Endothelial cell (in vitro differentiated cells): ENCODE measurements around the gene TTC21B. TPM values are rescaled to one million over a fixed set of nuclear protein-coding genes. Genes with fewer than 3 reads are reported as not detected.

ENCODE experiments used
- DNase-seq: peaks from one replicate; pipeline ENCODE4 v3.0.0; 2021; ENCODE audit warnings: low spot score
- H3K27ac Mint-ChIP-seq: one replicate; pipeline ENCODE4 v1.8.0; 2021; ENCODE audit warnings: mixed read lengths, inconsistent platforms; ENCODE audit not compliant: unreplicated experiment
- H3K27me3 Mint-ChIP-seq: one replicate; pipeline ENCODE4 v1.8.0; 2021; ENCODE audit warnings: mild to moderate bottlenecking, moderate library complexity, mixed read lengths, inconsistent platforms; ENCODE audit not compliant: unreplicated experiment
- H3K36me3 Mint-ChIP-seq: one replicate; pipeline ENCODE4 v1.8.0; 2021; ENCODE audit warnings: mild to moderate bottlenecking, low read depth, mixed read lengths, inconsistent platforms; ENCODE audit not compliant: unreplicated experiment
- H3K4me1 Mint-ChIP-seq: one replicate; pipeline ENCODE4 v1.8.0; 2021; ENCODE audit warnings: mild to moderate bottlenecking, mixed read lengths, inconsistent platforms; ENCODE audit not compliant: unreplicated experiment
- H3K4me3 Mint-ChIP-seq: one replicate; pipeline ENCODE4 v1.8.0; 2021; ENCODE audit warnings: mild to moderate bottlenecking, mixed read lengths, inconsistent platforms; ENCODE audit not compliant: unreplicated experiment
- H3K9me3 Mint-ChIP-seq: one replicate; pipeline ENCODE4 v1.8.0; 2021; ENCODE audit warnings: mixed read lengths, inconsistent platforms; ENCODE audit not compliant: unreplicated experiment
- total RNA-seq: library from RNA; stranded (reverse); fragmentation: NEBNext Ultra II Directional; extraction: Animal tissue kit (Norgen Biotek cat#: 25700); gene quantifications from one replicate; pipeline ENCODE4 v1.2.1, GENCODE V29; 2021; ENCODE audit not compliant: unreplicated experiment
- TF ChIP-seq, protein P1 (sequence below): fragments of 200-600 bp; sonication (generic); IDR thresholded peaks from one replicate; pipeline ENCODE4 v1.5.0; 2021; ENCODE audit warnings: antibody characterized with exemption; ENCODE audit not compliant: unreplicated experiment

Gene TTC21B
- total RNA-seq, 1 donor from 2014 or later = 101 TPM

- DNase-seq = no peak
- H3K4me1 Mint-ChIP-seq = no peaks in the 10 kb centered on the region
- no peak overlapping the region for H3K27ac Mint-ChIP-seq
- H3K36me3 Mint-ChIP-seq = peaks cover 6% of the 10 kb centered on the region
- H3K9me3 Mint-ChIP-seq = no peaks in the 10 kb centered on the region
- TF ChIP-seq, protein P1, sequence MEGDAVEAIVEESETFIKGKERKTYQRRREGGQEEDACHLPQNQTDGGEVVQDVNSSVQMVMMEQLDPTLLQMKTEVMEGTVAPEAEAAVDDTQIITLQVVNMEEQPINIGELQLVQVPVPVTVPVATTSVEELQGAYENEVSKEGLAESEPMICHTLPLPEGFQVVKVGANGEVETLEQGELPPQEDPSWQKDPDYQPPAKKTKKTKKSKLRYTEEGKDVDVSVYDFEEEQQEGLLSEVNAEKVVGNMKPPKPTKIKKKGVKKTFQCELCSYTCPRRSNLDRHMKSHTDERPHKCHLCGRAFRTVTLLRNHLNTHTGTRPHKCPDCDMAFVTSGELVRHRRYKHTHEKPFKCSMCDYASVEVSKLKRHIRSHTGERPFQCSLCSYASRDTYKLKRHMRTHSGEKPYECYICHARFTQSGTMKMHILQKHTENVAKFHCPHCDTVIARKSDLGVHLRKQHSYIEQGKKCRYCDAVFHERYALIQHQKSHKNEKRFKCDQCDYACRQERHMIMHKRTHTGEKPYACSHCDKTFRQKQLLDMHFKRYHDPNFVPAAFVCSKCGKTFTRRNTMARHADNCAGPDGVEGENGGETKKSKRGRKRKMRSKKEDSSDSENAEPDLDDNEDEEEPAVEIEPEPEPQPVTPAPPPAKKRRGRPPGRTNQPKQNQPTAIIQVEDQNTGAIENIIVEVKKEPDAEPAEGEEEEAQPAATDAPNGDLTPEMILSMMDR = no peak
- peaks cover 2% of the 10 kb centered on the region for H3K27me3 Mint-ChIP-seq
- H3K4me3 Mint-ChIP-seq = no peak overlapping the region
Observed at GRCh38 chr2:165847001-165847400, 106.6 kb downstream of the TTC21B start.

DNA sequence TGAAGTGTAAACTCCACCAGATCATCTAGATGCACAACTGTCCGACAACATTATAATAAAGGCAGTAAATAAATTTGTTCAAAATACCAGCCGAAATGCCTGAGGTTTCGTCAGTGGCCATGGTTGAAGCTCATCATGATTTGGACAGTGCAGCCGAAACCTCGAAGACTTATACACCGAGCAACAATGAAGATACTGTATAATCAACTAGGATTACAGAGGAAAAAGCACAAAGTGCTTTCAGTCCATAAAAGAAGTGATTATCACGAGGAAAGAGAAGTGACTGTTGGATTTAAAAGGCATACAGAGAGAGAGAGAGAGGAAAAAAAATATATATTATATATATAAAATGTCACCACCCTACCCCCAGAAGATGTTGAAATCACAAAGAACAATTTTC lies 107.5 kb downstream of the TTC21B start:
- no peaks in the 10 kb centered on the region for H3K4me1 Mint-ChIP-seq
- no peaks in the 10 kb centered on the region for H3K27me3 Mint-ChIP-seq
- H3K9me3 Mint-ChIP-seq = no peaks in the 10 kb centered on the region
- TF ChIP-seq, protein P1 = no peak
- no peak overlapping the region for H3K4me3 Mint-ChIP-seq
- H3K36me3 Mint-ChIP-seq = peaks cover 4% of the 10 kb centered on the region
- DNase-seq = no peak
- H3K27ac Mint-ChIP-seq = no peak overlapping the region

DNA sequence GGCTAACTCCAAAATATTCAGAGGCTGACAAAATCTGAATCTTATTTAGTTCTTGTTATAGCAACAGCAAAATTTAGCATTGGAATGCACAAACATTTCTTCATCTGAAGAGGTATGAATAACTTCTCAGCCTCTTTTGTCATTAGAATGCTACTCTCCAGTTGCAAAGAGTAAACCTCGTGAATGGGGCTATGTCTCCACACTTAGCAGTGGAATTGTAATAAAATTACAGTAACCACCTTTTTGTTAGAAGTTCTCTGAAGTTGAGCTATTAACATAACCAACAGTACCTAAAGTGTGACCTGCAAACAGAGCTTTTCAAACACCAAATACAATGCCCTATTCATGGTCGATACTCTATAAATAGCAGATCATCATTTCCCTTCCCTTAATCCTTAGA lies 109.4 kb downstream of the TTC21B start:
- H3K4me1 Mint-ChIP-seq = no peaks in the 10 kb centered on the region
- H3K9me3 Mint-ChIP-seq = no peaks in the 10 kb centered on the region
- H3K4me3 Mint-ChIP-seq = no peak overlapping the region
- DNase-seq = no peak
- peaks cover 15% of the 10 kb centered on the region for H3K36me3 Mint-ChIP-seq
- H3K27me3 Mint-ChIP-seq = no peaks in the 10 kb centered on the region
- no peak overlapping the region for H3K27ac Mint-ChIP-seq
- TF ChIP-seq, protein P1 = no peak

DNA sequence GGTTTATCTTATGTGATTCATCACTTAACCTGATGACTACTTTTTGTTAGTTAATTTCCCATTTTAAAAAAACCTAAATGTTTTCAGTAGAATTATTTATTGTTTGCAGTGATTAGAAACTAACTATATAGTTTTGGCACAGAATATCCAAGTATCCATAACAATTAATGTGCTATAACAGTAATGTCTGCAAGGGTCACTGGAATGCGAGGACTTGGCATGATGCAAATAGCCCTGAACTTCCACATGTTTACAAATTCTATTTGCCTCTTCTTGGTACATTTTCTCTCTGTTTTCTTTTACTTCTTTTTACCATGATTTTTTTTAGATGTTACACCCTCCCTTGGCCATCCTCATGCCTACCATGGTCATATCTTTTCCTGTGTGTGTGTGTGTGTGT lies 110.2 kb downstream of the TTC21B start:
- Mint-ChIP-seq H3K27ac (no peak overlapping the region), H3K4me3 (no peak overlapping the region), H3K27me3 (no peaks in the 10 kb centered on the region), H3K36me3 (peaks cover 15% of the 10 kb centered on the region), H3K9me3 (no peaks in the 10 kb centered on the region), H3K4me1 (no peaks in the 10 kb centered on the region)
- DNase-seq = no peak
- TF ChIP-seq, protein P1 = no peak

GRCh38 chr2:165840333-165840958 lies 113.1 kb downstream of the TTC21B start:
- no peaks in the 10 kb centered on the region for H3K4me1 Mint-ChIP-seq
- H3K4me3 Mint-ChIP-seq = no peak overlapping the region
- TF ChIP-seq, protein P1 = no peak
- H3K9me3 Mint-ChIP-seq = no peaks in the 10 kb centered on the region
- no peak overlapping the region for H3K27ac Mint-ChIP-seq
- peaks cover 15% of the 10 kb centered on the region for H3K36me3 Mint-ChIP-seq
- no peak for DNase-seq
- H3K27me3 Mint-ChIP-seq = no peaks in the 10 kb centered on the region
